GM23338 (cell line): ENCODE measurements around the gene RABL6. TPM values are rescaled to one million over a fixed set of nuclear protein-coding genes. Genes with fewer than 3 reads are reported as not detected.
"Not testable (repeated sequence)": the region's sequence is repeated elsewhere in the genome, so short reads cannot be mapped to it uniquely, and the experiment has no call there.

Experiments used
- ATAC-seq: fragments of 200-7000 bp; cut with Tn5 transposase; 3 replicates; pipeline ENCODE4 v1.9.1; 2020
- DNase-seq: peaks from one replicate; pipeline ENCODE4 v3.0.0-alpha.2; 2015; ENCODE audit warnings: low spot score
- H2AFZ ChIP-seq: fragments of 200-600 bp; sonication (generic); 2 replicates; pipeline ENCODE4 v1.8.0; 2016; ENCODE audit warnings: antibody characterized with exemption, mild to moderate bottlenecking, moderate library complexity
- H3F3A ChIP-seq: fragments of 200-600 bp; sonication (generic); replicated peaks from 2 replicates; pipeline ENCODE4 v1.8.0; 2017; ENCODE audit warnings: antibody characterized with exemption, mixed run types, low read depth
- H3K27ac ChIP-seq: fragments of 200-600 bp; sonication (generic); 2 replicates; pipeline ENCODE4 v1.6.1; 2016; ENCODE audit warnings: low read depth
- H3K27me3 ChIP-seq: fragments of 200-600 bp; sonication (generic); 2 replicates; pipeline ENCODE4 v1.8.0; 2016; ENCODE audit warnings: mild to moderate bottlenecking, mixed run types, moderate library complexity; ENCODE audit not compliant: insufficient read depth
- H3K36me3 ChIP-seq: fragments of 200-600 bp; sonication (generic); 2 replicates; pipeline ENCODE4 v1.8.0; 2016; ENCODE audit warnings: mild to moderate bottlenecking; ENCODE audit not compliant: insufficient read depth
- H3K4me1 ChIP-seq: fragments of 200-600 bp; sonication (generic); 2 replicates; pipeline ENCODE4 v1.8.0; 2016; ENCODE audit warnings: mild to moderate bottlenecking, moderate library complexity; ENCODE audit not compliant: insufficient read depth
- H3K4me2 ChIP-seq: fragments of 200-600 bp; sonication (generic); 2 replicates; pipeline ENCODE4 v1.7.1; 2017; ENCODE audit warnings: mixed run types
- H3K4me3 ChIP-seq: fragments of 200-600 bp; sonication (generic); 2 replicates; pipeline ENCODE4 v1.6.1; 2016; ENCODE audit warnings: mixed run types
- H3K79me2 ChIP-seq: fragments of 200-600 bp; sonication (generic); replicated peaks from 2 replicates; pipeline ENCODE4 v1.8.0; 2017; ENCODE audit warnings: mild to moderate bottlenecking; ENCODE audit not compliant: insufficient read depth
- H3K9me2 ChIP-seq: fragments of 200-600 bp; sonication (generic); 2 replicates; pipeline ENCODE4 v1.8.0; 2017; ENCODE audit not compliant: insufficient read depth
- H4K20me1 ChIP-seq: fragments of 200-600 bp; sonication (generic); replicated peaks from 2 replicates; pipeline ENCODE4 v1.8.0; 2017; ENCODE audit warnings: mild to moderate bottlenecking; ENCODE audit not compliant: insufficient read depth
- H3K27ac Mint-ChIP-seq: 2 replicates; pipeline ENCODE4 v1.8.0; 2020; ENCODE audit warnings: inconsistent platforms, mild to moderate bottlenecking, moderate library complexity, mixed read lengths
- H3K27me3 Mint-ChIP-seq: 3 replicates; pipeline ENCODE4 v1.8.0; 2022; ENCODE audit warnings: low read depth, mild to moderate bottlenecking, moderate library complexity, mixed read lengths, inconsistent platforms; ENCODE audit not compliant: insufficient read depth, poor library complexity
- H3K36me3 Mint-ChIP-seq: 3 replicates; pipeline ENCODE4 v1.8.0; 2021; ENCODE audit warnings: low read depth, mild to moderate bottlenecking, inconsistent platforms, moderate library complexity, mixed read lengths
- H3K4me1 Mint-ChIP-seq: 3 replicates; pipeline ENCODE4 v1.8.0; 2020; ENCODE audit warnings: mild to moderate bottlenecking, inconsistent platforms, mixed read lengths
- H3K4me3 Mint-ChIP-seq: 3 replicates; pipeline ENCODE4 v1.8.0; 2021; ENCODE audit warnings: moderate library complexity, mild to moderate bottlenecking, inconsistent platforms, mixed read lengths
- H3K9me3 Mint-ChIP-seq: 3 replicates; pipeline ENCODE4 v1.8.0; 2020; ENCODE audit warnings: moderate library complexity, mild to moderate bottlenecking, inconsistent platforms, mixed read lengths
- CREB1 ChIP-seq: fragments of 250-450 bp; sonication (Bioruptor Pico); IDR thresholded peaks from 2 replicates; pipeline ENCODE4 v1.5.0; 2020; ENCODE audit warnings: low read depth, mild to moderate bottlenecking, moderate library complexity
- EZH2phosphoT487 ChIP-seq: fragments of 200-600 bp; sonication (generic); IDR thresholded peaks from one replicate; pipeline ENCODE4 v1.8.1; 2018; ENCODE audit warnings: antibody characterized with exemption; ENCODE audit not compliant: unreplicated experiment
- ZNF462 ChIP-seq: fragments of 250-450 bp; sonication (Bioruptor Pico); IDR thresholded peaks from 2 replicates; pipeline ENCODE4 v1.5.0; 2020; ENCODE audit warnings: mild to moderate bottlenecking, moderate library complexity
- polyA plus RNA-seq: library from polyadenylated mRNA; unstranded; fragments of >200 nt; fragmentation: Nextera tagmentation; extraction: Ambion mirVana; gene quantifications from 2 replicates; pipeline ENCODE4 v1.2.1, GENCODE V29; 2016
- total RNA-seq: library from RNA; depleted of rRNA; stranded (reverse); fragments of >200 nt; shearing (Covaris generic); gene quantifications from 2 replicates; pipeline ENCODE4 v1.2.3, GENCODE V29; 2014

Gene RABL6
- total and polyA plus RNA-seq, 2 experiments from 2014 or later: 59.1 to 127 TPM

GRCh38 chr9:136865768-136866103 is 58.0 kb downstream of the RABL6 start (continued):
- TF ChIP-seq ZNF462 (CRISPR knock-in tag) (no peak), EZH2phosphoT487 (no peak), CREB1 (CRISPR knock-in tag) (no peak)

- not testable (repeated sequence) for H3K4me1 Mint-ChIP-seq, ATAC-seq, H3K9me2 ChIP-seq, DNase-seq, H2AFZ ChIP-seq, H3K4me1 ChIP-seq, H3F3A ChIP-seq, H3K27ac Mint-ChIP-seq, H3K27me3 ChIP-seq, H3K27ac ChIP-seq
- Mint-ChIP-seq H3K27me3 (peaks cover 20% of the 10 kb centered on the region), H3K4me3 (peak overlapping the region; percentile 58; the same call in 2 of the 3 replicates), H3K9me3 (peaks cover 47% of the 10 kb centered on the region), H3K36me3 (peaks cover 61% of the 10 kb centered on the region)
- peaks cover 21% of the 10 kb centered on the region for H3K79me2 ChIP-seq
- peak overlapping the region; percentile 57; the same call in 1 of the 2 replicates for H3K4me2 ChIP-seq
- peaks cover 13% of the 10 kb centered on the region for H3K36me3 ChIP-seq
- H3K4me3 ChIP-seq: peak overlapping the region; percentile 88; the same call in 1 of the 2 replicates
- peaks cover 16% of the 10 kb centered on the region for H4K20me1 ChIP-seq
Observed at GRCh38 chr9:136866898-136867421, 59.2 kb downstream of the RABL6 start.

- H3K27ac Mint-ChIP-seq: no peak overlapping the region
- H3K36me3 ChIP-seq: peaks cover 10% of the 10 kb centered on the region
- no peak overlapping the region for H2AFZ ChIP-seq
- H3K4me3 Mint-ChIP-seq: peak overlapping the region; percentile 46; the same call in 2 of the 3 replicates
- peaks cover 4% of the 10 kb centered on the region; the same call in 1 of the 2 replicates for H3K9me2 ChIP-seq
- ATAC-seq: no peak
- peaks cover 15% of the 10 kb centered on the region for H4K20me1 ChIP-seq
- peaks cover 21% of the 10 kb centered on the region for H3K79me2 ChIP-seq
- no peak overlapping the region for H3K4me2 ChIP-seq
- H3K4me1 ChIP-seq: peaks cover 3% of the 10 kb centered on the region; the same call in 1 of the 2 replicates
- H3K9me3 Mint-ChIP-seq: peaks cover 52% of the 10 kb centered on the region
- no peaks in the 10 kb centered on the region for H3K27me3 ChIP-seq
- peaks cover 5% of the 10 kb centered on the region for H3K4me1 Mint-ChIP-seq
- H3K36me3 Mint-ChIP-seq: peaks cover 57% of the 10 kb centered on the region
- no peak for DNase-seq
- H3K27ac ChIP-seq: no peak overlapping the region
- H3K4me3 ChIP-seq: no peak overlapping the region
- H3F3A ChIP-seq: 0 out of 2 replicates have a peak, but pooled peaks cover 2% of the 10 kb centered on the region
- peaks cover 20% of the 10 kb centered on the region for H3K27me3 Mint-ChIP-seq
- no peak for TF ChIP-seq ZNF462 (CRISPR knock-in tag)
- no peak for TF ChIP-seq EZH2phosphoT487
Observed at GRCh38 chr9:136867480-136867879, 59.7 kb downstream of the RABL6 start.
